CD4-positive, alpha-beta T cell treated with Interleukin-6 at 100 ng/mL for 8 hours (primary cell): ENCODE measurements around the gene ZBTB16.

ENCODE experiments used
- DNase-seq: peaks from one replicate; pipeline ENCODE4 v3.0.0-alpha.2; 2020; ENCODE audit warnings: mixed read lengths, low spot score

ZBTB16 gene

DNA sequence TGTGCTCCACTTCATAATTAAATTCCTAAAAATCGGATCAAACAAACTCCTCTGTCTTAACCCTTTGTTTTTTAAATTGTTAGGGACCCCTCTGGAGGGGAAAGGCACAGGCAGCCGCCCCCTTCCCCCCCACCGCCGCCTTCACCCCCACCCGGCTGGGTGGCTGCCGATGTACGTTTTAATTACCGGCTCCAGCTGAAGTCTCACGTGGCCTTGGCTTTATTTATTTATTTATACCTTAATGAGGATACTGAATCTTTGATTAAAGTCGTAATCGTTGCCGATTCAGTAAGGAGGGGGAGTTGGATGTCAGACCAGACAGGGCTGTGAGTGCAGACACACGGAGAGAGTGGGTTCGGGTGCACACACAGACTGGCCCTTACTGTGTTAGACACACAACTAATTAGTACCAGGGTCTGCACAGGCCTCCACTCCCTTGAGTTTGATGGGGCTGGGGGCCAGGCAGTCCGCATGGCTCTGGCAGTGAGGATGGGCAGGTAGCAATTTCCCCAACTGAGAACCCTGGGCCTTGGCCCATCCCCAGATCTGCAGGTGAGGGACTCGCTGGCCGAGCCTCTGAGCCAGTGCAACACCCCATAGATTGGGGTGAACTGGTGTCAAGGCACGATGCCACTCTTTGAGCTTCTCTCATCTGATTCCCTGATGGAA is 185.3 kb downstream of the ZBTB16 start:
- no peak for DNase-seq

- no peak for DNase-seq
Observed at GRCh38 chr11:114246321-114247069, 187.0 kb downstream of the ZBTB16 start.

GRCh38 chr11:114247070-114247789 is 187.7 kb downstream of the ZBTB16 start:
- no peak for DNase-seq

DNA sequence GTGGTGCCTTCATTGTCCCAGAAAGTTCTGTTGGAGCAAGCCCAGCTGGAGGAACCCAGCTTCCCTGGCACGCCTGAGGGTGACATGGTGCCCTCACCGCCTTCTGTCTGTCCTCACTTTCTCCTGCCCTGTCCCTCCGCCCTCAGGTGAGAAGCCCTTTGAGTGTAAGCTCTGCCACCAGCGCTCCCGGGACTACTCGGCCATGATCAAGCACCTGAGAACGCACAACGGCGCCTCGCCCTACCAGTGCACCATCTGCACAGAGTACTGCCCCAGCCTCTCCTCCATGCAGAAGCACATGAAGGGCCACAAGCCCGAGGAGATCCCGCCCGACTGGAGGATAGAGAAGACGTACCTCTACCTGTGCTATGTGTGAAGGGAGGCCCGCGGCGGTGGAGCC is 190.7 kb downstream of the ZBTB16 start:
- no peak for DNase-seq

- DNase-seq = no peak
Observed at GRCh38 chr11:114250993-114251814, 191.7 kb downstream of the ZBTB16 start.

GRCh38 chr11:114251815-114252337 is 192.4 kb downstream of the ZBTB16 start:
- DNase-seq = no peak

- DNase-seq = no peak
Observed at GRCh38 chr11:114252767-114253166, 193.3 kb downstream of the ZBTB16 start.

DNA sequence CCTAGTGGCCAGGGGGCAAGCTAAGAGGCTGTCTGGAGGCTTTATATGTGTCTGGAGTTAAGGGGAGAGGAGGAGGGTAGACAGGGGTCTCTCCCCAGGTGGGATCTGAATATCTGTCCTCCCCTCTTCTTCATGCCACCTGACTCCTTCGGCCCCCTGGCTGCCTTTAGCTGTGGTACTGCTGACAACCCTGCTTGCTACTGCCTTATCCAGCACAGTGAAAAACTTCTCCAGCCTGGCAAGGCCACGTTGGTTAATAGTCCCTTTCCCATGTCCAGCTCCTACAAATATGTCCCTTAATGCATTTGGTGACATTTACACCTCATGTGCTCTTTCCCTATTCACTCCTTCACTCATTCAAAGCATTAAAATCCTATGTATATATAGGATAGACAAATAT is 194.3 kb downstream of the ZBTB16 start:
- no peak for DNase-seq

DNA sequence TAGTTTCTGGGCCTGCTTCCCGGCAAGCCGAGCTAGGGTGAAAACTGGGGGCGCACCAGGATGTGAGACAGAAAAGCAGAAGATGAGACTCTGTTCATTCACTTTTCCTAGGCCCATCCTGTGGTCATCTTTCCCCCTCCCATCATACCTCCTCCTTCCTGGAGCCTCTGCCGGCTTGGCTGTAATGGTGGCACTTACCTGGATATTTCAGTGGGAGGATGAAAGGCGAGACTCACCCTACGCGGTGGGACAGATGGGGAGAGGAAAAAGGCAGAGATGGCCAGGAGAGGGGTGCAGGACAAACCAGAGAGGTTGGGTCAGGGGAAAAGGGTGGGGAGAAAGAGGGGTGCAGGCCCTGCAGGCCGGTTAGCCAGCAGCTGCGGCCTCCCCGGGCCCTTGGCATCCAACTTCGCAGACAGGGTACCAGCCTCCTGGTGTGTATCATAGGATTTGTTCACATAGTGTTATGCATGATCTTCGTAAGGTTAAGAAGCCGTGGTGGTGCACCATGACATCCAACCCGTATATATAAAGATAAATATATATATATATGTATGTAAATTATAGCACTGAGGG is 195.1 kb downstream of the ZBTB16 start:
- DNase-seq = no peak

DNA sequence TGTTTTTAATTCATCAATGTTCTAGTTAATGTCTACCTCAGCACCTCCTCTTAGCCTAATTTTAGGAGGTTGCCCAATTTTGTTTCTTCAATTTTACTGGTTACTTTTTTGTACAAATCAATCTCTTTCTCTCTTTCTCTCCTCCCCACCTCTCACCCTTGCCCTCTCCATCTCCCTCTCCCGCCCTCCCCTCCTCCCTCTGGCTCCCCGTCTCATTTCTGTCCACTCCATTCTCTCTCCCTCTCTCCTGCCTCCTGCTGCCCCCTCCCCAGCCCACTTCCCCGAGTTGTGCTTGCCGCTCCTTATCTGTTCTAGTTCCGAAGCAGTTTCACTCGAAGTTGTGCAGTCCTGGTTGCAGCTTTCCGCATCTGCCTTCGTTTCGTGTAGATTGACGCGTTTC is 195.8 kb downstream of the ZBTB16 start:
- DNase-seq = no peak

DNA sequence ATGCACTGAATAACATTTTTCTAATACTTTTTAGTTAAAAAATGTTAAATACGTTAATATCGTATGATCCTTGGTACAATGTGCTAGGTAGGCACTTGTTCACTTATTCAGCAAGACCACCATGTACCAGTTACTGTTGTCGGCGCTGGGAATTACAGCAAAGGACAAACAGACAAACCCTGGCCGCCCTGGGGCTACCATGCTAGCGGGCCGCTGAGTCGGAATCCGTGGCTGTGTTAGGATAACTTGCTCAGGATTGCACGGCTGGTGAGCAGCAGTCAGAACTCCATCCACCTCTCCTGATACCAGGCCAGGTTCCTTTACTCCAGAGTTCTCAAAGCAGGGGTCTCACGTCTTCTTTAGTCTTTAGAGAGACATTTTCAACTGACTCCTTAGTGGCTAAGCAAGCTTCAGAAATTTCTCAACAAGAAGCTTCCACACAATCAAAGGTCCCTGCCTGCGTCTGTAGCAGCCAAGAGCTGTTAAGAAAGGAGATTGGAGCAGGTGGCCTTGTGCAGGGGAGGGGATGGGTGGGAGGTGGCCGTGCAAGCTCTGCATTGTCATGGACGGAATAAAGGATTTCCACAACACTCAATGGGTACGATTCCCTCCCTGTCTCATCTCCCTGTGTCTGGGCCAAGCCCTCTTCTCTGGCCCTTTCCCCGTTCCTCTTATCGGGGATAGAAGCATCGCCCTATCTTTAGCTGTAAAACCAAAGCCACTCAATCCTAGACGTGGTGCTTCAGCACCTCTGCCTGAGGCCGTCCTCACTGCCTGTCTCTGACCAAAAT is 196.9 kb downstream of the ZBTB16 start:
- no peak for DNase-seq

DNA sequence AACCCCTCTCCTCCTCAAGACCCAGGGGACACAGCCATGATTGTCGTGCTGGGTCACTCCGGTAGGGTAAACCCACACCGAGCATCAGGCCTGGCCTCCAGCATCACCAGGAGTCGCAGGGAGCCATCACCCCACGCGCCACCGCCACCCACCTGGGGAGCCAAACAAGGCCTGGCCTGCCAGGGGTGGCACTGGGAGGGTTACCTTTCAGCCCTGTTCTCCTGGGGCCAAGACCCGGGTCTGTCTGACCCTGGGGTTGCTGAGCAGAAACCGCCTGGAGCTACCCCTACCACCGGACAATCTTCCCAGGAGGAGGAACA is 197.4 kb downstream of the ZBTB16 start:
- no peak for DNase-seq

- DNase-seq = no peak
Observed at GRCh38 chr11:114257621-114258558, 198.4 kb downstream of the ZBTB16 start.

GRCh38 chr11:114258696-114259095 is 199.2 kb downstream of the ZBTB16 start:
- DNase-seq = no peak

GRCh38 chr11:114259124-114259526 is 199.6 kb downstream of the ZBTB16 start:
- no peak for DNase-seq

DNA sequence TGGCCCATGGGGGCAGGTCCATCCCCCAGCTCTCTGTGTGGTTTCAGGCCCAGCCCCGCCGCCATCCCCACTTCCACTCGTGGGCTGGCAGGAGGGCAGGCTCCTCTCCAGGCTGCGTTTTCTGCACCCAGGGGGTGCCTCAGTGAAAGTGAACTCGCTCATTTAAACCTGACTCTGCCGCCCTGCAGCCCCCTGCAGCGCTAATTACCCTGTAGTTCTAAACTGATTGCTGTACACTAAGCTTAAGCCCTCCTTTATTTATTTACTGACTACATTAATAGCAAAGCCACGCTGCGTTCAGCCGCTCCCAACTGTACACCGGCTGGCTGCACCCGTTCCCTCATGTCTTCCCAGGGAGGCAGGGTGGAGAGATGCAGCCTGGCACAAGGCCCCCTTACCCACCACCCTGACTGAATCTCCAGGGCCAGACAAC is 200.1 kb downstream of the ZBTB16 start:
- no peak for DNase-seq

DNA sequence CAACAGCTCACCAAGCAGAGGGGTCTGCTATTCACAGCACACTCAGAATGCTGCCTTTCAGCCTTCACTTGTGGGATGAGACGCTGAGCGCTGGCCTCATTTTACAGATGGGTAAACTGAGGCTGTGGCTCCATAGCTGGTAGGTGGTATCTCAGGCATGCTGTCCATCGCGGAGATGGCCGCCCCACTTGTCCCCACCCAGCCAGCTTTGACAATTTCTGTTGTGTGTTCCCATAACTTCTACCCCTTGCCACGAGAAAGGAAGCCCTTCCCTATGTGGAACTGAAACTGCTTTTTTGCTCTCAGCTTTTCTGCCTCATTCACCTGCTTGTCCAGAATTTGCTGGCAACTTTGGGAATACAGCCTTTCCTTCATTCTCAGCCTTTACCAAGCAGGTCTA is 200.6 kb downstream of the ZBTB16 start:
- no peak for DNase-seq

- DNase-seq = no peak
Observed at GRCh38 chr11:114260483-114260882, 201.0 kb downstream of the ZBTB16 start.

DNA sequence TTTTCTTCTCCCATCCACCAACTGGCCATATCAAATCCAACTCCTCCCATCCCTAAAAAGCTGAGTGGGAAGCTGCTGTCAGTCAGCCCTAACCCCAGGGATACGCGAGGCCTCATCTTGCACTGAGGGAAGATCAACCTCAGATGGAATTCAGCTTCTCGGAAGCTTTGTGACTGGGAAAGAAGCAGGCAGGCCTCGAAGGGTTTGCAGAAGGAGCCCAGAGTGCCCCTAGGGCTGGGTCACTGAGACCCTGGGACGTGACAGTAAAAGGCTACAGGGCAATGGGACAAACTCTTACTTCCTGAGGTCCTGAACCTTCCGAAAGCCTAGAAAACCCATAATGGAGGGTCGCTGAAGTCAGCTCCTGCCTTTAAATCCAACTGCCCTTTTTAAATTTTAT is 202.3 kb downstream of the ZBTB16 start:
- DNase-seq = no peak
